ENCODE results near the gene DCAF11.

The DCAF11 gene

DNA sequence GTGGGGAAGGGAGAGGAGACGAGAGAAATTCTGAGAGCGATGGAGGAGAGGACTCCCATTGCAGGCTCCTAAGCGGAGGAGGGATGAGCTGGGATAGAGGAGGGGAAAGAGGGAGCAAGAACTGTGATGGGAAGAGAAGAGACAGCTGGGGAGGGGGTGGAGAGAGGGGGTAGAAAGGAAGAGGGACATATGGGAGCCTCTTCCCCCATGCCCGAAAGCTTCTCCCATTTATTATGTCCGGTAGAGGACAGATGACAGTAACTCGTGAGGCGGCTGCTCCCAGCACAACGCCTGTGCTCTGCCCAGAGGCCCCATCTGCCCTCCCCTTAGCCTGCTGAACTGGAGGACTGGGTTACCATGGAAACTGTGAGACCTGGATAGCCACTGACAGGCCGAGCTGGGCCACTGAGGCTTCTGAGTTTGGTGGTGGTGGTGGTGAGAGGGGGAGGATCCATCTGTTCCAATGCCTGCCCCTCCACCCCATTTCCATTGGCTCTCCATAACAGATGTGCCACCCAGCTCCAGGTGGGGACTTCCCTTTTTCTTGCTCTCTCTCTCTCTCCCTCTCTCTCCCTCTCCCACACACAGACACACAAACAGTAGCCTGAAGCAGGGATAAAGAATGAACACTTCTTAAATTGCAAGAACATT lies 35.0 kb upstream of the DCAF11 start:
- DNase-seq, result no peak

DNA sequence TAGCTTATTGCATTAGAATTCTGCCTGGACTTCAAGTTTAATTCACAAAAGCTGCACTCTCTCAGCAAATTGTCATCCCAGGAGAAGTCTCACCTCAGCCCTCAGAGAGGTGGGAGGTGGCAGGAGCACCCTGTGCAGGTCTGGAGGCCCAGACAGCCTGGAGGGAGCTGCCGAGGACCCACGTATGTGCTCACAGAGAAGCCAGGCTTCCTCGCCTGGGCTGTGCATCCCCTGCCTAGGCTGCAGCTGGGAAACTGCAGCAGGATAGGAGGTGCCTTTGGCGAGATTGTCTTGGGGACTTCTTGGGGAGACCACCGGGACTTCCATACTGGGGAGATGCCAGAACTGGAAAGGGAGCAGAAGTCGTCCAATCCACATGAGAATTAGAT lies 34.4 kb upstream of the DCAF11 start:
- no peak for DNase-seq

DNA sequence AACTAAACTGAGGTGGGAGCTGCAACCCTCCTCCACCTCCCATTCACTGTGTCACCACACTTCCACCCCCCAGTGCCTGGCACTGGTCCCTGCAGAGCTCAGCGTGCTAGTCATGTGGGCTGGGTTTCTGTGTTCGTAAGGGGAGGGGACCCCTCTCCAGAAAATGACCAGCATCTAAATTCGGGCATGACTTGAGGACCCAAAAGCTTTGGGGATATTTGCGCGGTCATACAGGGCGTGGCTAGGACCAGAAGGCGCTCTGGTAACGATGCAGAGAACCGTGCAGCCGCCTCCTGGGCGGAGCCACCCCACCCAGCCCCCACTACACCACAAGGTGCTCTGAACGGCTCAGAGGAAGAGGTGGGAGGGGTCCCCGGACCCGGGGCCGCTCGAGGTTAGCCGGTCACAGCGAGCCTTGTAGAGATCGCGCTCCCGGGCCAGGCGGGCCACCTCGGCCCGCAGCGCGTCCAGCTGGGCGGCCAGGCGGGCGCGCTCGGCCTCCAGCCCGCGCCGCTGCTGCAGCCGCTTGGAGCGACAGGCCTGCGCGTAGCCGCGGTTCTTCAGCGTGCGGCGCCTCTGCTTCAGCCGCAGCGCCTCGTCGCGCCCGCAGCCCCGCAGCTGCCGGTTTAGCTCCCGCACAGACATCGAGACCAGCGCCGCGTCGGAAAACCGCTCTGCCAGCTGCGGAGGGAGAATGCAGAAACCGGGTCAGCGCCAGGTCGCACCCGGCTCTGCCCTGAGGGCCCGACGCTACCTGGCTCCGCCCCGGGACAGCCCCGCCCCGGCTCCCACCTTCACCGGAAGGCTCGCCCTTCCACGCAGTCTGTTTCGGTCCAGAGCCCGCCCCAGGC lies 33.5 kb upstream of the DCAF11 start:
- no peak for DNase-seq

DNA sequence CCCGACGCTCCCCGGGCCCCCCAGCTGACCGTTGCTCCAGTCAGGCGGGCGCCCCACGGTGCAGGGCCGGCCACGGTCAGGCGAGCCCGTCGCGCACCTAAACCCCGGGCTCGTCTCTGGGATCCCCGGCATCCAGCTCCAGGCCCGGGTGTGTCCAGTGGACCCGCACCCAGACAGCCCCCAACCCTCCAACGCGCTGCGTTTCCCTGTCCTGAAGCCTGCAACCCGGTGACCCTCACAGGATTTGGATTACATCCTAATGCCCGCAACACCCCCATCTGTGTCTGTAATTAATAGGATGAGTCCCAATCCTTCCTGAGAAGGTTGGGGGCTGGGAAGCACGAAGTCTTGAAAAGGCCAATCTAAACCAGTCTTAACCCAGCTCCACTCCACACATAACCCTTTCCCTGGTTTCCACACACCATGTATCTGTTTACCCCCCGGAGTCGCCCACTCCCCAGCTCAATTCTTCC lies 32.8 kb upstream of the DCAF11 start:
- no peak for DNase-seq

GRCh38 chr14:24082411-24083080 lies 32.0 kb upstream of the DCAF11 start:
- no peak for DNase-seq

DNA sequence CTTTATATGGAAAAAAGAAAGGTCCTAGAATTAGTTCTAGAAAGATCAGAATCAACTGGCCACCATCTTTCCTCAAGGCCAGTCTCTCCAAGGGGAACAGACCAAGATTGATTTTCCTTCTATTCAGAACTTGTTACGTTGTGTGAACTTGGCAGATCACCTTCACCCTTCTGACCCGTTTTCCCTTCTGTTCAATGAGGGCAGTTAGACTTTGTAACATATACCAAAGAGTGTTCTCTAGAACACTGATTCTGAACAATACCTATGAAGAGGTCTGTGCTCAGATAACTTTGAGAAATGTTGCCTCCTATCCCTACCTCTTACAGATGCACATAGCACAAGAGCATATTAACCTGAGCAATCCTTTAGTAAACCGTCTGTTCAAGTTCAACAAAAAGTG lies 31.1 kb upstream of the DCAF11 start:
- no peak for DNase-seq

DNA sequence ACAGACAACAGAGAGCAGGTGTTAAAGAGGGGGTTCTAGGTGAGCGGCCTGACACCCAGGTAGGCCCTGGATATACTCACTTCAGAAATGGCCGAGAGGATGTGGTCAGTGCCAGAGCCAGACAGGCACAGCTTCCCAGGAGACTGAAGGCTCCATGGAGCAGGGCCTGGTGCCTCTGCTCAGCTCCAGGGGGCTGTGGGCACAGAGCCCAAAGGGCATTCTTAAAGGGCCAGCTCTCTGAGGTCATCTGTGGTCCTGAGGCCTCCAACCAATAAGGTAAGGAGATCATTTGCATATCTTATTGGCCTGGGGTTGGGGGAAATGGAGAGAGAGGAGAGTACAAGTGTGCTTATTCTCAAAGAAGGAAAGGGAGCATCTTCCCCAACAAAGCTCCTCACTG lies 30.1 kb upstream of the DCAF11 start:
- no peak for DNase-seq

- DNase-seq, result no peak
These were observed 29.4 kb upstream of the DCAF11 start for GRCh38 chr14:24085215-24085614.

GRCh38 chr14:24086193-24086955 lies 28.2 kb upstream of the DCAF11 start:
- DNase-seq, result no peak

DNA sequence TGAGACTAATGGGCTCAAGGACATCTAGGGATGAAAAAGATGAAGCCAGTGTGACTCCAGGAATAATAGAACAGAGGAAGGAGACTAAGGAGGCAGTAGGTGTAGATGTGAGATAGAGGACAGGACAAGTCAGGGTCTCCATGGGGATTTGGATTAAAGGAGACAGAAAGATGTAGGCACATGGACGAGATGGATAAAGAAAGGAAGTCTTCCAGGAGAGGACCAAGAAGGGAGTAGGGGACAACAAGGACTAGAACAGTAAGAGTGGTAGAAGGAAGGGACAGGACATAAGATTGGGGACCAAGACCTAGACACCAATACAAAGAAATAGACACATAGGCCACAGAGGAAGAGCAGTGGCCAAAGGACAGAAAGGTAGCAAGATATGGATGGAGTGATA lies 27.6 kb upstream of the DCAF11 start:
- no peak for DNase-seq

DNA sequence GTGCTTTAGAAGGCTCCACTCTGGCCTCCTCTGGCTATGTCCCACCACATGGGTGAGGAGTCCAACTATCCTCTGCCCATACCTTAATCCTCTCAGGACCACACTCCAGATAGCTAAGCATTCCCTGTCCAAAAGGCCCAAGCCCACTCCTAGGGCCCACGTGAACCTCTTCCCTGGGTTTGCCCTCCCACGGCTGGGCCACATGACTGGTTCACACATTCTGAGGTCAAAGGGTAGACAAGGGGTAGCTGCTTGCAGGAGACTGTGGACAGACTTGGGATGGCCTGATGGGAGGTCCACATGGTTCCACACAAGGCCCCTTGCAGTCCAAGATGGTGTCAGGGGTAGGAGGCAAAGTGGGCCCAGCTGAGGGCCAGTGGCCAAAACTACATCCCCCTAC lies 26.5 kb upstream of the DCAF11 start:
- DNase-seq, result no peak

DNA sequence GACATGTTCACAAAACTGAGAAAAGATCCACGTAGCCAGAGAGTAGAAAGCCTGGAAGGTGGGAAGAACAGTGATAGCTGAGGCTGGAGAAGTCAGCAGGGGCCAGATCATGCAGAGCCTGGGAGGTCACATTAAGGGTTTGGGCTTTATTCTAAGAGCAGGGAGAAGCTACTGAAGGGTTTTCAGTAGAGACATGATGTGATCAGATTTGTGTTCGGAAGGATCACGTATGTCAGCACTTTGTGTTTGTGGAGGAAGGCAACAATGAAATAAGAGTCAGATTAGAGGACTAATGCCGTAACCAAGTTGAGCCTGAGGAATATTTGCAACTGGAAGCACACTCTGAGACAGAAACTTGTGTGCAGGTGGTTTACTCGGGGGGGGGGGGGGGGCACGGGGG lies 24.7 kb upstream of the DCAF11 start:
- DNase-seq, result no peak

DNA sequence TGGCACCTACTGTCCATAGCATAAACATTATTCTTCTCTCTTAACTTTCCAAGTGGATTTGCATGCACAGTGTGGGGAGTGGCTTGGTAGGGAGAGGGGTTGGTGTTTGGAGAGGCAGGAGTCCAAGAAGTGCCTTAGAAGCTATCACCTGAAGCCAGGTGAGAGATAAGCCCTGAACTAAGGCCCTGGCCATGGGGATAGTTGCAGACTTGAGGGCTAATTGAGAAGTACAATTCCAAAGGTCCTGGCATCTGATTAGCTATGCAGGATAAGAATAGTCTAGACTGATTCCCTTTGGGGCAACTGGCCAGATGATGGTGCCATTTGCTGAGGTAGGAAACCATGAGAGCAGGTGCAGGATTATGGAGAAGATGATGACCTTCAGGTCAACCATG lies 22.5 kb upstream of the DCAF11 start:
- no peak for DNase-seq

DNA sequence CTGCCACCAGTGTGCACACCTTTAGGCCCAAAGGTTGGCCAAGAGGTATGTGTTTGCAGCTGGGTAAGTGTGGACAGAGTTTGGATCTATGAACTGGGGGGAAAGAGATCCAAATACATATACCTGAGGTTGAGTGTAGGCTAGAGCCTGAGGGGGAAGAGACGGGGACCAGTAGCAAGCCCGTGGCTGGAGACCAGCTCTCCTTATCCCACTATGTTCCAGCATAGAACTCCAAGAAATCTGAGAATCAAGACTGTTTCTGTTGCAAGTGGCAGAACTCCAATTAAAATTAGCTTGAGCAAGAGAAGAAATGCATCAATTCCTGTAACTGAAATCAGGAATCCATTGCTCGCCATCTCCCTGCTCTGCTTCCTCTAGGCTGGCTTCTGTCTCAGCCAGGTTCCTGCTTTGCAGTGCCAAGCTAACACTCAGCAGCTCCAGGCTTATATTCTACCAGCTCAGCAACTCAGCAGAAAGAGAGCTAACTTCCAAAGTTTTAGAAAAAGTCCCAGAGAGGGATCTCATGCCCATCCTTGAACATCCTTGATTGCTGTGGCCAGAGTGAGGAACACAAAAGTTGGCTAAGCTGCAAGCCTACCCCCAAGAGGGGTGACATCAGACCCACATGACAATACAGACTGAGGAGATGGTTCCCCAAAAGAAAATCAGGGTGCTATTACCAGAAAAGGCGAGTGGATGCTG lies 21.9 kb upstream of the DCAF11 start:
- DNase-seq, result no peak

- no peak for DNase-seq
These were observed 21.2 kb upstream of the DCAF11 start for GRCh38 chr14:24093207-24093900.

- DNase-seq, result peak; percentile 99
These were observed 20.4 kb upstream of the DCAF11 start, which contains the start of gene PCK2 for GRCh38 chr14:24093901-24094840. Gene PCK2, plus strand, starts transcription at chr14:24094311. Its CDS starts 95 bp downstream, at chr14:24094406.

DNA sequence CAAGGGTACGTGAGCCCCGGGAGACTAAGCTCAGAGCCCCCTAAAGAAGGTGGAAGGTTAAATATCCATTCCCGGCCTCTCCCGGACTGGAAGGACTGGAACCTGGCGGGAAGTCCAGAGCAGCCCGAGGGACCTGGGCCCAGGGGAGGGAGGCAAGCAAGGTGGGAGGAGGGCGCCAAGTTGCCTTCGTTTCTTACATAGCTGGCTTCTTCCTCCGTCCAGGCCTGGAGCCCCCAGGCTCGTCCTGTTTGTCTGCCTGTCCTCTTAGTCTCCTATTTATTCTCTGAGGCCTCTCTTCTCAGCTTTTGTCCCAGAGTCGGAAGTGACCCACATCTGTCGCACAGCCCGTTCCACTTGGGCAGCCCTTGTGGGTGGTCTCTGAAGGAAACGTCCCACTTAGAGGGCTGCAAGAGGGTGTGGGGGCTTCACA lies 19.7 kb upstream of the DCAF11 start:
- no peak for DNase-seq

DNA sequence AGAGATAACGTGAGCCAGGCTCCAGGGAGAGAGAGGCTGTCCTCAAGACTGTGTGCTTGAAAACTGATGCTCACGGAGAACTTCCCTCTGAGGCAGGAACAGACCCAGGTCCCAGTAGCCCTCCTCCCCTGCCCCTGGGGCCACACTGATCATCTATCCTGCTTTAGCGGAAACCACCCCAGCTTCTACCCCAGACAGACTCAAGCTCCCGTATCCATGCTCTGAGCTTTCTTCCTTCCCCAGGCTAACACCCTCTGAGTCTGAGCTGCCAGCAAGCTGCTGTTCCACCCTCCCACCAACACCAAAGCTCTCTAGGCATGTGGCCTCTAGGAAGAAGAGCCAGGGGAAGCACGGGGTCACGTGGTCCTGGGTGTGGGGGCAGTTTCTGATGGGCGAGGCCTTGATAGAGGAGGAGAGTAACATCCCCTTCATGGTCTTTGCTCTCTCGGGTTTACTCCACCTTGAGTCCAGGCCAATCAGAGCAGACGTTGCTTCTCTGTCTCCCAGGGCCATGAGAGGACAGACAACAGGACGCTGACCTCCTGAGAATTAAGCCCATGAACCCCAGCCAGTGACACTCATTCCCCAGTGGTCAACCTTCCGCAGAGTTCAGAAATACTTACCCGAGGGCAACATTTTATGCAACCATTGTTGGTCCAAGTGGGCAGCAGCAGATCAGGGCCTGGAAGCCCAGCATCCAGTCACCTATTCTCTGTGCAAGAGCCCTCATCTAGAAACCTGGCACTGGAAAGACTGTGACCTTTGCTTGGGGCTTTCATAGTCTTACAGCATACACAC lies 19.1 kb upstream of the DCAF11 start:
- DNase-seq, result peak; percentile 80

DNA sequence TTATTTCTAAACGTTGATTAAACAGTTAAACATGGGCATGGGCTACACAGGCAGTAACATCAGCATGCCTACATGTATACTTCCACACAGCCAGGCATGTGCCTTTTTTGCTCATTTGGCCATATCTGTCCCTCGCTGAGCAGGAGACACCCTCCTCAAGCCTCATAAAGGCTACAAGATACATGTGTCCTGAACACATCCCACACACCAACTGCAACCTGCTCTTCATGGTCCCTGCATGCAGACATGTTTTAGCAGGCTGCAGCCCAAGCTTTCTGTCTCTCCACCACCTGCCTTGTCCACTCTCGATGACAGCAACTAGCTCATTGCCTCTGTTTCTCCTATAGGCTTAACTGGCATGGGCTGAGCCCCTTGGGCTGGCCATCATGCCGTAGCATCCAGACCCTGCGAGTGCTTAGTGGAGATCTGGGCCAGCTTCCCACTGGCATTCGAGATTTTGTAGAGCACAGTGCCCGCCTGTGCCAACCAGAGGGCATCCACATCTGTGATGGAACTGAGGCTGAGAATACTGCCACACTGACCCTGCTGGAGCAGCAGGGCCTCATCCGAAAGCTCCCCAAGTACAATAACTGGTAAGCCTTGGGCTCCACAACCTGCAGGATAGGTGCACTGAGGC lies 17.9 kb upstream of the DCAF11 start:
- no peak for DNase-seq

Data from fibroblast of skin of scalp (primary cell).